SK-N-SH (cell line): Measurements from ENCODE around the gene DMD.

Experiments used
- CTCF ChIP-seq: fragments of 200-600 bp; sonication (generic); IDR thresholded peaks from 2 replicates; pipeline ENCODE4 v1.6.1; 2017; ENCODE audit warnings: antibody characterized with exemption, mild to moderate bottlenecking, moderate library complexity
- EP300 ChIP-seq, 2 experiments: IDR thresholded peaks; 2 replicates each; pipeline versions ENCODE4 v1.4.0 to v1.6.1; 2012; ENCODE audit warnings: borderline replicate concordance in 1 of 2, low read depth in 1 of 2, low read length in 1 of 2
- EZH2phosphoT487 ChIP-seq: fragments of 200-600 bp; sonication (generic); IDR thresholded peaks from 2 replicates; pipeline ENCODE4 v1.6.1; 2017; ENCODE audit warnings: low read depth, mixed run types, mild to moderate bottlenecking, antibody characterized with exemption, moderate library complexity, borderline replicate concordance
- GATA2 ChIP-seq: sonication (generic); formaldehyde crosslinking; IDR thresholded peaks from 2 replicates; pipeline ENCODE4 v1.5.0; 2020; ENCODE audit warnings: mild to moderate bottlenecking, missing genetic modification reagents
- MAX ChIP-seq: IDR thresholded peaks from 2 replicates; pipeline ENCODE4 v1.4.0; 2012; ENCODE audit warnings: low read depth
- REST ChIP-seq: IDR thresholded peaks from 2 replicates; pipeline ENCODE4 v1.6.1; 2012; ENCODE audit warnings: mild to moderate bottlenecking, low read depth, low read length, moderate library complexity
- RXRA ChIP-seq: IDR thresholded peaks from 2 replicates; pipeline ENCODE4 v1.4.0; 2012; ENCODE audit warnings: low read depth, mild to moderate bottlenecking, borderline replicate concordance

- TF ChIP-seq CTCF (no peak), RXRA (no peak), EP300 (IDR thresholded peaks at IDR 0.05; ENCODE audit: borderline replicate concordance in 1 of 2, low read depth in 1 of 2, low read length in 1 of 2) (no peak), MAX (no peak), EZH2phosphoT487 (no peak), REST (no peak), GATA2 (no peak)
Measured at GRCh38 chrX:31464306-31464915, 1746.9 kb downstream of the DMD start.
